Cardiac fibroblast (primary cell): ENCODE results near the gene ADARB2.

Source experiments
- DNase-seq, 2 donors: peaks; one replicate each; pipeline versions ENCODE4 v3.0.0 to v3.0.0-alpha.2; 2010; ENCODE audit warnings: low read depth in 2 of 2
- H3K4me3 ChIP-seq, 2 donors: replicated peaks in 1 of 2; 1 replicate in 1 of 2; 2 replicates in 1 of 2; pipeline ENCODE4 v1.5.1; 2011; ENCODE audit warnings: low read depth in 2 of 2, low read length in 2 of 2, mild to moderate bottlenecking in 2 of 2, moderate library complexity in 1 of 2
- TF ChIP-seq, protein P1 (sequence below): IDR thresholded peaks from one replicate; pipeline ENCODE4 v1.5.1; 2011; ENCODE audit warnings: low read depth, mild to moderate bottlenecking, low read length, inconsistent platforms

ADARB2 gene

DNA sequence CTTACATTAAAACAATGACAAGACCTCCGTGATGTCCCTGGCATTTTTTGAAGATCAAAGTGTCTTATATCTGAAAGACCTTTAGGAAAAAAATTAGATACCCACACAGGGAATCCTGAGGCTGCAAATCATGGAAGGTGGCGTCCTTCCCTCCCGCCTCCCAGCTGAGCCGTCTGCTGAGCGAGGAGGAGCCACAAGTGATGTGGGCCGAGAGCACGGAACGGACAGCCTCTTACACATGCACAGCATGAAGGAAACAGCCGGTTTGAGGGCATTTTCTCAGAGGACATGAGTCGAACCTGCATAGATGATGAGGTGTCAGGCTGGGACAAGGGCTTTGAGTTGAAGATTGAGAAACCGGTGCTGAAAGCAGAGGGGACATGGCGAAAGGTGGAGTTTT lies 163.3 kb downstream of the ADARB2 start:
- TF ChIP-seq, protein P1, sequence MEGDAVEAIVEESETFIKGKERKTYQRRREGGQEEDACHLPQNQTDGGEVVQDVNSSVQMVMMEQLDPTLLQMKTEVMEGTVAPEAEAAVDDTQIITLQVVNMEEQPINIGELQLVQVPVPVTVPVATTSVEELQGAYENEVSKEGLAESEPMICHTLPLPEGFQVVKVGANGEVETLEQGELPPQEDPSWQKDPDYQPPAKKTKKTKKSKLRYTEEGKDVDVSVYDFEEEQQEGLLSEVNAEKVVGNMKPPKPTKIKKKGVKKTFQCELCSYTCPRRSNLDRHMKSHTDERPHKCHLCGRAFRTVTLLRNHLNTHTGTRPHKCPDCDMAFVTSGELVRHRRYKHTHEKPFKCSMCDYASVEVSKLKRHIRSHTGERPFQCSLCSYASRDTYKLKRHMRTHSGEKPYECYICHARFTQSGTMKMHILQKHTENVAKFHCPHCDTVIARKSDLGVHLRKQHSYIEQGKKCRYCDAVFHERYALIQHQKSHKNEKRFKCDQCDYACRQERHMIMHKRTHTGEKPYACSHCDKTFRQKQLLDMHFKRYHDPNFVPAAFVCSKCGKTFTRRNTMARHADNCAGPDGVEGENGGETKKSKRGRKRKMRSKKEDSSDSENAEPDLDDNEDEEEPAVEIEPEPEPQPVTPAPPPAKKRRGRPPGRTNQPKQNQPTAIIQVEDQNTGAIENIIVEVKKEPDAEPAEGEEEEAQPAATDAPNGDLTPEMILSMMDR: no peak
- H3K4me3 ChIP-seq: no peak overlapping the region
- DNase-seq: no peak

DNA sequence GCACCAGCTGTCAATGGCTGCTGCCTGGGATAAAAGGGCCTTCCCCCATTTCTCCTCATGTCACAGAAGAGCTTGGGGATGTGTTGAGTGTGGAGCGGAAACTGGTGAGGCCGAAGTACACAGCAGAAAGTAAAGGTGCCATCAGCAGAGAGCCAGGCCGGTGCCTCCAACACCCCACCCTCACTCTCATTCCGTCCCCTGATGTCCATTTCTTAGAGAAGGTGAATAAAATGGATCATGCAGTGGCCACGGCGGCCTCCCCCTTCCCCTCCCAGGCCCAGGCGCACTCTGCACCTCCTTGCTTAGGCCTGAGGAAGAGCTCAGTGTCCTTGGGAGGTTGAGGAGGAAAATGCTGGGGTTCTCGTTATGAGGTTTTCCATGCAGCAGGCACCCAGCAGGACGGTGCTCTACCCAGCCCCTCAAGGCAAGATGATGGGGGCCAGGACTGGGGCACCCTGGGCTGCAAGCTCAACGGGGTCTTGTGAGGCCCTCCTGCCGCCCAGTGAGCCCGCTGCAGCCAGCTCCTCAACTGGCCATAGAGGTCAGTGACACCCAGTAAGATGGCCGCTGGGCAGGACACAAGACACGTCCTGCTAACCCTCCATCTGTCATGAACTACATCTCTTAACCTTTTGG lies 163.9 kb downstream of the ADARB2 start:
- TF ChIP-seq, protein P1: no peak
- no peak overlapping the region for H3K4me3 ChIP-seq
- no peak for DNase-seq

DNA sequence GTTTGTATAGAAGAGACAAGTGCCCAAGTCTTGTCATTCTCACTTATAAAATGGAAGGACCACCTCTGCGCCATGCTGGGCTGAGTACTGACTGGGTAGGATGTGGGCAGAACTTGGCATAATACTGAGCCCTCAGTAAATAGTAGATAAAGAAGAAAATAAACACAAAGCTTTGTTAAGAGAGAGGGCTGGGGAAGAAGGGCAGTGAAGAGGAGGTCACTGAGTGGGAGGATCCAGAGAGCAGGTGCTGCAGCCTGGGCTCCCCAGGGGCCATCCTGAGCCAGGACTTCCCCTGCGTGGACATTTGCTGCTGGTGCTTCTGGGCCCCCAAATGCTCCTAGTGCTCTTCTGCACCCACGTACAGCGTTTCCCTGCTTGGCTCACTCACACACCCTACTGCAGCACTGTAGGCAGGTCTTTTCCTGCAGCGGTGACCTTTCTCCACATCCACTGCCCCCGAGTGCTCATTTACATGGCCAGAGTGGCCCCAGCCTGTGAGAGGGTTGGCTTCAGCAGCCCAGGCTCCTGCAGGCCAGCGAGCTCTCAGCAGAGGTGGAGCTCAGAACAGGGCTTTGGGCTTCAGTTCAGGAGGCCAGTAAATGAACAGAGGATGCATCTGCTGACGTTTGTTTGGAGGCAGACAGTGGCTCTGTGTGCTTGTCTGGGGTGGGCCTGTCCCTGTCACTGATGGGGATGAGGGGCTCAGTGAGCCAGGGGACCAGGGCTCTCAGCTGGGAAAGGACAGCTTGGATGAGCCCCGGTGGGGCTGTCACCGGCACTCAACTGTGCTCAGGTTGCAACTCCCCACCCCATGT lies 164.6 kb downstream of the ADARB2 start:
- DNase-seq: no peak
- TF ChIP-seq, protein P1: no peak
- H3K4me3 ChIP-seq: no peak overlapping the region

DNA sequence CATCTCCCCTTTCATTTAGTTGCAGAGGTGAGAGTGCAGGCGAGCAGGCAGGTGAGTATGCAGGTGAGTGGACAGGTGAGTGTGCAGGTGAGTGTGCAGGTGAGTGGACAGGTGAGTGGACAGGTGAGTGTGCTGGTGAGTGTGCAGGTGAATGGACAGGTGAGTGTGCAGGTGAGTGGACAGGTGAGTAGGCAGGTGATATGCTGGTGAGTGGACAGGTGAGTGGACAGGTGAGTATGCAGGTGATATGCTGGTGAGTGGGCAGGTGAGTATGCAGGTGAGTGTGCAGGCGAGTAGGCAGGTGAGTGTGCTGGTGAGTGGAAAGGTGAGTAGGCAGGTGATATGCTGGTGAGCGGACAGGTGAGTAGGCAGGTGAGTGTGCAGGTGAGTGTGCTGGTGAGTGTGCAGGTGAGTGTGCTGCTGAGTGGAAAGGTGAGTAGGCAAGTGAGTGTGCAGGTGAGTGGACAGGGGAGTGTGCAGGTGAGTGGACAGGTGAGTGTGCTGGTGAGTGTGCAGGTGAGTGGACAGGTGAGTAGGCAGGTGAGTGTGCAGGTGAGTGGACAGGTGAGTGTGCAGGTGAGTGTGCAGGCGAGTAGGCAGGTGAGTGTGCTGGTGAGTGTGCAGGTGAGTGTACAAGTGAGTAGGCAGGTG lies 165.6 kb downstream of the ADARB2 start:
- no peak for DNase-seq
- TF ChIP-seq, protein P1: no peak
- no peak overlapping the region for H3K4me3 ChIP-seq

DNA sequence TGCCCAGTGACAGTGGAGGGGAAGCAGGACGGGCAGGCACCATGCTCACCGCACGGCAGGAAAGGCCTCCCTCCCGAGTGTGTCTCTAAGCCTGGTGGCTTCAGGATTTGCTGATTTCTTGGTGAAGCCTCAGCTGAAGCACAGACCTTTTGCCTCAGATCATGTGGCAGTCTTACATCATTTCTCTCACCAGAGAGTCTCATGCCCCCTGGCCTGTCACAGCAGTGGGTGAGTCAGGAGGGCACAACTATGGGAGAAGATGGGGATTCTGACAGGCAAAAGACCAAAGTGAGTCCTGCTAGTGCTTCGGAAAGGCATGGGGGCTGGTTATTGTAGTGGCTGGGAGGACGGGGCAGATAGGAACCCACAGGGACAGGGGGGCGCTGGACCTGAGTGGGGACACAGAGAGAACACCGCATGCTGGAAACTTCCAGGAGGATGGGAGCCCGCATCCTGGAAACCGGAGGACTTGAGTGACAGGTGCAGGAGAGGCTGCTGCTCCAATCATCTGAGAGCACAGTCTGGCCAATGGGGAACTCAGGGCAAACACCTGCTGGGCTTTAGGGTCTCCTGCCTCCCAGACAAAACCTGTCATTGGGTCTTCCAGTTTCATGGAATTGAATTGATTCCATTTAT lies 166.8 kb downstream of the ADARB2 start:
- no peak for DNase-seq
- H3K4me3 ChIP-seq: no peak overlapping the region
- TF ChIP-seq, protein P1: no peak

DNA sequence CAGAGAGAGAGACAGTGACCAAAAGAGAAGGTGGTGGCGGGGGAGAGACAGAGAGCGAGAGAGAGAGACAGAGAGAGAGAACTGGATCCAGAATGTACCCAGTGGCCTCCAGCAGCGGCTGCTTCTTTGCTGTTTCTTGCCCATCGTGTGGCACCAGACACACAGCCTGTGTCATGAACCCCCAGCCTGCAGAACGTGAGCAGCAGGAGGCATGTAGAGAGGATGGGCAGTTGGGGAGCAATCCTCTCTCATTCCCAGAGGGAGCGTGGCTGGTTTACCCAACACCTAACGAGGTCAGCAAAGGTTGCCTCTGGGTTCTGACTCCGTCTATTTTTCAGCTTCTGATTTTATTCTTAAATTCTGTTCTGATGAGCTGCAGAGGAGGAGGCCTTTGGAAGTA lies 168.1 kb downstream of the ADARB2 start:
- no peak overlapping the region for H3K4me3 ChIP-seq
- TF ChIP-seq, protein P1: no peak
- DNase-seq: no peak
